ENCODE results near the gene GTF3C6.
"Not testable (repeated sequence)": the region's sequence is repeated elsewhere in the genome, so short reads cannot be mapped to it uniquely, and the experiment has no call there.

The GTF3C6 gene

DNA sequence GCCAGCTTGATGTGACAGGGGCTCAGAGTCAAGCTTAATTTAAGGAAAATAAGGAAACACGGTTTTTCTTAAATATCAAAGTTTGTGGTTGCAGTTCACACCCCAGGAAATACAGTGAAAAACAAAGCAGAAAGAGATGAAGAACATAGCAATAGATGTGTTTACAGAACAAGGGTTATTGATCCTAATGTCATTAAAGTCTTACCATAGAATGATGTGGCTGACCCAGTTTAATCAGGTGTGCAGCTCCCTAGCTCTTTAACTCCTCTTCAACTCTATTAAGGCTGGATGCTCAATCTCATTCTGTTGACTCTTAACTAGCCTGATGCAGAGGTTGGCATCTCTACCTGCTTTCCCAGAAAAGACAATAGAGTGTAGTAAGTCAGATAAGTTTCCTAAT is 7.5 kb upstream of the GTF3C6 start:
- Histone ChIP-seq H3K4me3 (ENCODE audit: low read length) (no peak overlapping the region), H3K9me3 (ENCODE audit: insufficient read depth, low read depth, low read length) (no peaks in the 10 kb centered on the region), H3K4me1 (ENCODE audit: insufficient read depth, low read length) (no peaks in the 10 kb centered on the region), H3K36me3 (ENCODE audit: insufficient read depth, low read depth, low read length) (no peaks in the 10 kb centered on the region), H3K27ac (ENCODE audit: low read length) (no peak overlapping the region), H3K27me3 (ENCODE audit: insufficient read depth, low read length) (no peaks in the 10 kb centered on the region), H3K9ac (ENCODE audit: low read depth, low read length) (no peak overlapping the region)

DNA sequence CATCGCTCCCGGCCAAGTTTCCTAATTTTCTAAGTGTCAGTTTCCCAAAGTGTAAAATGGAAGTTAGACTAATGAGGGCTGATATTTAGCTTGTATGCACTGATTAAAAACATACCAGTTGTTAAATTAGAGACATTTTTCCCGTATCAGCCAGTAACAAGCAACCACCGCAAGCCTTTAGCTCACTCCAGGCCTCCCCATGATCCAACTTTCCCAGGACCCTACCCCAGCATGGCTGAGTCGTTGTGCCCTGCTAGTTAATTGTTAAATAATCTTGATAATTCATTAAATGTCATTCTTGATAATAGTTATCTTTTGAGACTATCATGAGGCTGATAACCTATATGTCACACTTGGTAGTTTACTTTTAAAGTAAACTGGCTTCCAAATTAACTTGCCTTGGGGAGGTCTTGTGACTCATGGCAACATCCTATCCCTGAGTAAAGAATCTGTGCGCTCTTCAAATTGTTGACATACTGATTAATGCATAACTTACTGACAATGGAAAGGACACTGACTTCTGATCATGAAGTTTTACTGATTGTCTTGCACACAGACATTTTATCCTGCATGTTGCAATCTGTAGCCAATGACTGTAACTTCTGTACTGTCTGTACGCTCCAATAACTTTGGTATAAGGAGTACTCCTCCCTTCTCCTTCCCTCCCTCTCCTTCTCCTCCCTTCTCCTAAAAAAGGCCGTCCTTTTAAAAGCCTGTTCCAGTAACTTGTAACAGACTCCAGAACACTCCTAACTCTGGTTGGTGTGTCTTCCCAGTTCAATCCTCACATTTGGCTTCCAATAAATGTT is 6.3 kb upstream of the GTF3C6 start:
- no peaks in the 10 kb centered on the region for H3K4me1 ChIP-seq (ENCODE audit: insufficient read depth, low read length)
- no peak overlapping the region for H3K4me3 ChIP-seq (ENCODE audit: low read length)
- H3K9ac ChIP-seq (ENCODE audit: low read depth, low read length), result no peak overlapping the region; the same call in 1 of the 2 replicates
- no peak overlapping the region for H3K27ac ChIP-seq (ENCODE audit: low read length)
- no peaks in the 10 kb centered on the region for H3K27me3 ChIP-seq (ENCODE audit: insufficient read depth, low read length)
- H3K36me3 ChIP-seq (ENCODE audit: insufficient read depth, low read depth, low read length), result no peaks in the 10 kb centered on the region
- H3K9me3 ChIP-seq (ENCODE audit: insufficient read depth, low read depth, low read length), result no peaks in the 10 kb centered on the region

DNA sequence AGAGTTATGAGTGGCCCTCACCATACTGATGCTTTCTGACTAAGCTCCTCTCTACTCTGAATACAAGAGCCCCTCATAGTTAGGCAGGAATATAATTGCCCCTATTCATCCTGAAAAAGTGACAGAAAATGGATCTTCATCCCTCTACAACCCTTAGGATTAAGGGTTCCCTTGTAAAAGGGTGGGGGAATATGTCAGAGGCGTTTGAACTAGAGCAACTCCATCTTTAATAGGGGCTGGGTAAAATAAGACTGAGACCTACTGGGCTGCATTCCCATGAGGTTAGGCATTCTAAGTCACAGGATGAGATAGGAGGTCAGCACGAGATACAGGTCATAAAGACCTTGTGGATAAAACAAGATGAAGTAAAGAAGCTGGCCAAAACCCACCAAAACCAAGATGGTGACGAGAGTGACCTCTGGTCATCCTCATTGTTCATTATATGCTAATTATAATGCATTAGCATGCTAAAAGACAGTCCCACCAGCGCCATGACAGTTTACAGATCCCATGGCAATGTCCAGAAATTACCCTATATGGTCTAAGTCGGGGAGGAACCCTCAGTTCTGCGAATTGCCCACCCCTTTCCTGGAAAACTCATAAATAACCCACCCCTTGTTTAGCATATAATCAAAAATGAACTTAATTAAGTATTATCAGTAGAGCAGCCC is 4.7 kb upstream of the GTF3C6 start:
- H3K4me3 ChIP-seq (ENCODE audit: low read length), result no peak overlapping the region
- H3K9ac ChIP-seq (ENCODE audit: low read depth, low read length), result no peak overlapping the region
- H3K9me3 ChIP-seq (ENCODE audit: insufficient read depth, low read depth, low read length), result no peaks in the 10 kb centered on the region
- no peaks in the 10 kb centered on the region for H3K36me3 ChIP-seq (ENCODE audit: insufficient read depth, low read depth, low read length)
- H3K27ac ChIP-seq (ENCODE audit: low read length), result no peak overlapping the region
- H3K4me1 ChIP-seq (ENCODE audit: insufficient read depth, low read length), result 0 out of 2 replicates have a peak, but pooled peaks cover 3% of the 10 kb centered on the region
- no peaks in the 10 kb centered on the region for H3K27me3 ChIP-seq (ENCODE audit: insufficient read depth, low read length)

- no peaks in the 10 kb centered on the region for H3K9me3 ChIP-seq (ENCODE audit: insufficient read depth, low read depth, low read length)
- H3K36me3 ChIP-seq (ENCODE audit: insufficient read depth, low read depth, low read length), result peaks cover 50% of the 10 kb centered on the region
- 0 out of 2 replicates have a peak, but pooled peaks cover 3% of the 10 kb centered on the region for H3K4me1 ChIP-seq (ENCODE audit: insufficient read depth, low read length)
- no peak overlapping the region for H3K4me3 ChIP-seq (ENCODE audit: low read length)
- H3K9ac ChIP-seq (ENCODE audit: low read depth, low read length), result no peak overlapping the region
- no peaks in the 10 kb centered on the region for H3K27me3 ChIP-seq (ENCODE audit: insufficient read depth, low read length)
- no peak overlapping the region for H3K27ac ChIP-seq (ENCODE audit: low read length)
These were observed 1.5 kb downstream of the GTF3C6 start for GRCh38 chr6:110960014-110960390.

DNA sequence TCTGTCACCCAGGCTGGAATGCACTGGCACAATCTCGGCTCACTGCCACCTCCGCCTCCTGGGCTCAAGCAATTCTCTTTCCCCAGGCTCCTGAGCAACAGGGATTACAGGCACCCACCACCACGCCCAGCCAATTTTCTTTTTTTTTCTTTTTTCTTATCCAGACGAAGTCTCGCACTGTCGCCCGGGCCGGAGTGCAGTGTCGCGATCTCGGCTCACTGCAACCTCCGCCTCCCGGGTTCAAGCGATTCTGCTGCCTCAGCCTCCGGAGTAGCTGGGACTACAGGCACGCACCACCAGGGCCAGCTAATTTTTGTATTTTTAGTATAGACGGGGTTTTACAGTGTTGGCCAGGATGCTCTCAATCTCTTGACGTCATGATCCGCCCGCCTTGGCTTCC is 4.1 kb downstream of the GTF3C6 start:
- H3K9me3 ChIP-seq (ENCODE audit: insufficient read depth, low read depth, low read length), result not testable (repeated sequence)
- H3K36me3 ChIP-seq (ENCODE audit: insufficient read depth, low read depth, low read length), result peaks cover 77% of the 10 kb centered on the region

DNA sequence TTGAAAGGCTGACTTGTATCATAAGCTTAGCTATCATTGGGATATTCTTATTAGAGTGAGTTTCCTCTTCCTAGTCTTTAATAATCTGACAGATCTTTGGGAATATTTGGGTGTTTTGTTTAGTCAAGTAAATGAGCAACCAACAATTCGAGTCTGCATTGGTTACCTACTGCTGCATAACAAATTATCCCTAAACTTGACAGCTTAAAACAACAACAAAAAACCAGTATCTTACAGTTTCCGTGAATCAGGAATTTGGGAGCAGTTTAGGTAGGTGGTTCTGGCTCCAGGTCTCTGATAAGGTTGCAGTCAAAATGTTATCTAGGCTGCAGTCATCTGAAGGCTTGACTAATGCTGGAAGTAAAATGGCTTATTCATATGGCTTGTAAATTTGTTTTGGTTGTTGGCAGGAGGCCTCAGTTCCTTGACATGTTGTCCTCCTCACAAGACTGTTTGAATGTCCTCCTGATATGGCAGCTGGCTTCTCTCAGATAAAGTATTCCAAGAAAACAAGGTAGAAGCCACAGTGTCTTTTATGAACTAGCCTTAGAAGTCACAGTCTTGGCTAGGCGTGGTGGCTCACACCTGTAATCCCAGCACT is 7.2 kb downstream of the GTF3C6 start:
- Histone ChIP-seq H3K27me3 (ENCODE audit: insufficient read depth, low read length) (no peaks in the 10 kb centered on the region), H3K4me1 (ENCODE audit: insufficient read depth, low read length) (no peaks in the 10 kb centered on the region), H3K9me3 (ENCODE audit: insufficient read depth, low read depth, low read length) (no peaks in the 10 kb centered on the region), H3K9ac (ENCODE audit: low read depth, low read length) (no peak overlapping the region), H3K36me3 (ENCODE audit: insufficient read depth, low read depth, low read length) (peaks cover 79% of the 10 kb centered on the region), H3K4me3 (ENCODE audit: low read length) (no peak overlapping the region), H3K27ac (ENCODE audit: low read length) (no peak overlapping the region)

More for the DNA sequence above, 4.1 kb downstream of the GTF3C6 start:
- H3K4me3 ChIP-seq (ENCODE audit: low read length); H3K9ac ChIP-seq (ENCODE audit: low read depth, low read length); H3K27ac ChIP-seq (ENCODE audit: low read length); H3K27me3 ChIP-seq (ENCODE audit: insufficient read depth, low read length); H3K4me1 ChIP-seq (ENCODE audit: insufficient read depth, low read length): not testable (repeated sequence)

DNA sequence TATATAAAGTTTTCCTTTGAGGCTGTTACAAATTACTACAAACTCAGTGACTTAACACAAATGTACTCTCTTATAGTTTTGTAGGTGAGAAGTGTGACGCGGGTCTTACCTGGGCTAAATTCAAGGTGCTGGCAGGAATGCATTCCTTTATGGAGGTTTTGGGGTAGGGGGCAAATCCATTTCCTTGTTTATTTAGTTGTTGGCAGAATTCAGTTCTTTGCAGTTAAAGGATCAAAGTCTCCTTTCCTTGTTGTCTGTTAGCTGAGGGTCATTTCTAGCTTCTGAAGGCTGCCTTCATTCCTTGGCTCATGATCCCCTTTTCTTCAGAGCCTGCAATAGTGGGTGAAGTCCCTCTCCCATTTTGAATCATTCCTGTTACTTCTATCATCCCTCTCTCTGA is 10.2 kb downstream of the GTF3C6 start:
- not testable (repeated sequence) for H3K4me1 ChIP-seq (ENCODE audit: insufficient read depth, low read length); H3K9me3 ChIP-seq (ENCODE audit: insufficient read depth, low read depth, low read length); H3K27me3 ChIP-seq (ENCODE audit: insufficient read depth, low read length); H3K9ac ChIP-seq (ENCODE audit: low read depth, low read length); H3K27ac ChIP-seq (ENCODE audit: low read length); H3K4me3 ChIP-seq (ENCODE audit: low read length)
- H3K36me3 ChIP-seq (ENCODE audit: insufficient read depth, low read depth, low read length), result peaks cover 50% of the 10 kb centered on the region

DNA sequence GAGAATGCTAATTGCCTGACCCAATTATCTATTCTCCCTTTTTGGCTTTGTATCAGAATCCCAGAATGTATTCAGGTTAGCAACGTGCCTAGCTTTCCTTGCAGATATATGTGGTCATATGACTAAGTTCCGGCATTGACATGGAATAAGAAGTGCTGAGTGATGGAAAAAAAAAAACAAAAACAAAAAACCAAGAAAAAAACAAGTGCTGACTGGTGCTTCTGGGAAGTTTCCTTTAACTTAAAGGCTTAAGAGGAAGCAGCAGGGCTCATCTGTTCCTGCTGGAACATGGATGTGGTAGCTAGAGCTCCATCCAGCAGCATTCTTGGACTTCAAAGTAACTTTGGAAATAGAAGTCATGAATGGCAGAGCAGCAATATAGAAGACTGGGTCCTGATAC is 13.0 kb downstream of the GTF3C6 start:
- no peaks in the 10 kb centered on the region for H3K4me1 ChIP-seq (ENCODE audit: insufficient read depth, low read length)
- no peaks in the 10 kb centered on the region for H3K9me3 ChIP-seq (ENCODE audit: insufficient read depth, low read depth, low read length)
- no peaks in the 10 kb centered on the region for H3K27me3 ChIP-seq (ENCODE audit: insufficient read depth, low read length)
- peaks cover 23% of the 10 kb centered on the region for H3K36me3 ChIP-seq (ENCODE audit: insufficient read depth, low read depth, low read length)
- H3K9ac ChIP-seq (ENCODE audit: low read depth, low read length), result no peak overlapping the region
- H3K4me3 ChIP-seq (ENCODE audit: low read length), result no peak overlapping the region
- no peak overlapping the region for H3K27ac ChIP-seq (ENCODE audit: low read length)

DNA sequence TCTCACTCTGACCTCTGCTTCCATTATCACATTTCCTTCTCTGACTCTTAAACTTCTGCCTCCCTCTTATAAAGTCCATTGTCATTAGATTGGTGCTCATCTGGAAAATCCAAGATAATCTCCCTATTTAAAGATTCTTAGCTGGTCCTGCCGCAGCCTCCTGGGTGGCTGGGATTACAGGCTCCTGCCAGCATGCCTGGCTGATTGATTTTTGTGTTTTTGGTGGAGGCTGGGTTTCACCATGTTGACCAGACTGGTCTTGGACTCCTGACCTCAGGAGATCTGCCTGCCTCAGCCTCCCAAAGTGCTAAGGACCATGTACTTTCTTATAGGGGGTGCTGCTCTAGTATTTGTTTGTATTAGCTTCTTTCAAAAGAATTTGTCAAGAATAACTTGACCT is 18.1 kb downstream of the GTF3C6 start:
- no peak overlapping the region for H3K4me3 ChIP-seq (ENCODE audit: low read length)
- no peaks in the 10 kb centered on the region for H3K9me3 ChIP-seq (ENCODE audit: insufficient read depth, low read depth, low read length)
- no peaks in the 10 kb centered on the region for H3K36me3 ChIP-seq (ENCODE audit: insufficient read depth, low read depth, low read length)
- no peaks in the 10 kb centered on the region for H3K4me1 ChIP-seq (ENCODE audit: insufficient read depth, low read length)
- H3K27me3 ChIP-seq (ENCODE audit: insufficient read depth, low read length), result no peaks in the 10 kb centered on the region
- H3K9ac ChIP-seq (ENCODE audit: low read depth, low read length), result no peak overlapping the region
- no peak overlapping the region for H3K27ac ChIP-seq (ENCODE audit: low read length)

DNA sequence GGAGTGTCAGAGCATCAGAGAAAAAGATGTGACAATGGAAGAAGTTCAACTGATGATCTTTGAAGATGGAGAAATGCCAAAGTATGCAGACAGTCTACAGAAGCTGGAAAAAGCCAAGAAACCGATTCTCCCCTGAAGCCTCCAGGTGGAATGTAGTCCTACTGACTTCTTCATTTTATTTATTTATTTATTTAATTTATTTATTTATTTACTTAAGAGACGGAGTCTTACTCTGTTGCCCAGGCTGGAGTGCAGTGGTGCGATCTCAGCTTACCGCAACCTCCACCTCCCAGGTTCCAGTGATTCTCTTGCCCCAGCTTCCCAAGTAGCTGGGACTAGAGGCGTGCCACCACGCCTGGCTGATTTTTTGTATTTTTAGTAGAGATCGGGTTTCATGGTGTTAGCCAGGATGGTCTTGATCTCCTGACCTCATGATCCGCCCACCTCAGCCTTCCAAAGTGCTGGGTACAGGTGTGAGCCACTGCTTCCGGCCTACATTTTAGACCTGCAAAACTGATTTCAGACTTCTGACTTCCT is 21.1 kb downstream of the GTF3C6 start:
- Histone ChIP-seq H3K27ac (ENCODE audit: low read length) (no peak overlapping the region), H3K4me1 (ENCODE audit: insufficient read depth, low read length) (no peaks in the 10 kb centered on the region), H3K27me3 (ENCODE audit: insufficient read depth, low read length) (no peaks in the 10 kb centered on the region), H3K9ac (ENCODE audit: low read depth, low read length) (no peak overlapping the region), H3K36me3 (ENCODE audit: insufficient read depth, low read depth, low read length) (peaks cover 2% of the 10 kb centered on the region; the same call in 1 of the 2 replicates), H3K4me3 (ENCODE audit: low read length) (no peak overlapping the region), H3K9me3 (ENCODE audit: insufficient read depth, low read depth, low read length) (no peaks in the 10 kb centered on the region)

- Histone ChIP-seq H3K36me3 (ENCODE audit: insufficient read depth, low read depth, low read length) (peaks cover 8% of the 10 kb centered on the region), H3K4me3 (ENCODE audit: low read length) (no peak overlapping the region), H3K9me3 (ENCODE audit: insufficient read depth, low read depth, low read length) (no peaks in the 10 kb centered on the region), H3K4me1 (ENCODE audit: insufficient read depth, low read length) (no peaks in the 10 kb centered on the region), H3K27me3 (ENCODE audit: insufficient read depth, low read length) (no peaks in the 10 kb centered on the region), H3K27ac (ENCODE audit: low read length) (no peak overlapping the region), H3K9ac (ENCODE audit: low read depth, low read length) (no peak overlapping the region)
These were observed 21.7 kb downstream of the GTF3C6 start for GRCh38 chr6:110980227-110980626.
